ENCODE data around the gene RAB25.

DNA sequence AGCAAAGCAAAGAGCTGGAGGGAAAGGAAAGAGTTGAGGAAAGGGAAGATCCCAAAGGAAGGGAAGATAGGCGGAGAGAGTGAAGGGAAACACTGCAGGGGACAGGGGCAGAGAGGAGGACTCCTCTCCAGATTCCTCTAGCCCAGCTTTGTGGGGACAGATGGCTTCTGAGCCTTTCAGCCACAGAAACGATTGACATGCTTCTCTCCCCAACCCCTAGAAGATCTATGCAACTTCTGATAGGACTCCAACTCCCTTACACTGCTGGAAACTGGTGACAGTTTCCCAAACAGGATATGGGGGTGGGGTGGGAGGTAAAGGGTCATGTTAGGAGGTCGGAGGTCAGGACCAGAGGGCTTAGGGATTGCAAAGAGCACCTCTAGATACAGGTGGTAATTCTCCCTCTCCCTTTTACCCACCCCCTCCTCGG lies 14.8 kb downstream of the RAB25 start:
- TF ChIP-seq, protein P1, sequence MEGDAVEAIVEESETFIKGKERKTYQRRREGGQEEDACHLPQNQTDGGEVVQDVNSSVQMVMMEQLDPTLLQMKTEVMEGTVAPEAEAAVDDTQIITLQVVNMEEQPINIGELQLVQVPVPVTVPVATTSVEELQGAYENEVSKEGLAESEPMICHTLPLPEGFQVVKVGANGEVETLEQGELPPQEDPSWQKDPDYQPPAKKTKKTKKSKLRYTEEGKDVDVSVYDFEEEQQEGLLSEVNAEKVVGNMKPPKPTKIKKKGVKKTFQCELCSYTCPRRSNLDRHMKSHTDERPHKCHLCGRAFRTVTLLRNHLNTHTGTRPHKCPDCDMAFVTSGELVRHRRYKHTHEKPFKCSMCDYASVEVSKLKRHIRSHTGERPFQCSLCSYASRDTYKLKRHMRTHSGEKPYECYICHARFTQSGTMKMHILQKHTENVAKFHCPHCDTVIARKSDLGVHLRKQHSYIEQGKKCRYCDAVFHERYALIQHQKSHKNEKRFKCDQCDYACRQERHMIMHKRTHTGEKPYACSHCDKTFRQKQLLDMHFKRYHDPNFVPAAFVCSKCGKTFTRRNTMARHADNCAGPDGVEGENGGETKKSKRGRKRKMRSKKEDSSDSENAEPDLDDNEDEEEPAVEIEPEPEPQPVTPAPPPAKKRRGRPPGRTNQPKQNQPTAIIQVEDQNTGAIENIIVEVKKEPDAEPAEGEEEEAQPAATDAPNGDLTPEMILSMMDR (IDR thresholded peaks at IDR 0.05; ENCODE audit: insufficient read depth, low read length, poor library complexity, severe bottlenecking) = no peak
- TF ChIP-seq EZH2phosphoT487 (conservative IDR thresholded peaks at IDR 0.05; ENCODE audit: low read length) = no peak
